PC-3 (cell line): Measurements from ENCODE around the gene UBE2F. TPM values are rescaled to one million over a fixed set of nuclear protein-coding genes. Genes with fewer than 3 reads are reported as not detected.

Experiments used
- ATAC-seq: fragments of 200-7000 bp; cut with Tn5 transposase; 2 replicates; pipeline ENCODE4 v1.9.1; 2020; ENCODE audit warnings: mild to moderate bottlenecking, moderate library complexity
- BruUV-seq: library from RNA; stranded (reverse); fragments of 400-500 nt; replicated peaks from 2 replicates; lab custom pipeline; 2021; lab: Mats Ljungman, UMichigan
- CTCF ChIA-PET: fragments of 300-600 bp; sonication (Branson Sonifier 250); formaldehyde crosslinking; loops from one replicate; lab custom pipeline; 2022; ENCODE audit warnings: antibody characterized with exemption; lab: Charles Lee
- POLR2A ChIA-PET: fragments of 300-600 bp; sonication (Branson Sonifier 250); formaldehyde crosslinking; loops from one replicate; lab custom pipeline; 2022; ENCODE audit warnings: antibody characterized with exemption; ENCODE audit not compliant: unreplicated experiment; lab: Charles Lee
- DNase-seq: peaks from one replicate; pipeline ENCODE4 v3.0.0-alpha.2; 2015
- H2AFZ ChIP-seq: fragments of 300-600 bp; sonication (generic); 2 replicates; pipeline ENCODE4 v1.6.0; 2016; ENCODE audit warnings: antibody characterized with exemption, low read length
- H3F3A ChIP-seq: fragments of 300-600 bp; sonication (generic); one replicate; pipeline ENCODE4 v1.6.0; 2017; ENCODE audit warnings: antibody characterized with exemption, low read length, control low read depth, mild to moderate bottlenecking; ENCODE audit not compliant: unreplicated experiment
- H3K27ac ChIP-seq: fragments of 300-600 bp; sonication (generic); 2 replicates; pipeline ENCODE4 v1.5.1; 2016; ENCODE audit warnings: mild to moderate bottlenecking, low read length
- H3K27me3 ChIP-seq: fragments of 300-600 bp; sonication (generic); 2 replicates; pipeline ENCODE4 v1.6.1; 2016; ENCODE audit warnings: low read length, mixed read lengths
- H3K36me3 ChIP-seq: fragments of 300-600 bp; sonication (generic); 2 replicates; pipeline ENCODE4 v1.6.1; 2016; ENCODE audit warnings: low read depth, mixed run types, low read length, mixed read lengths
- H3K4me1 ChIP-seq: fragments of 300-600 bp; sonication (generic); 2 replicates; pipeline ENCODE4 v1.5.1; 2016; ENCODE audit warnings: low read length; ENCODE audit not compliant: insufficient read depth
- H3K4me2 ChIP-seq: fragments of 300-600 bp; sonication (generic); 2 replicates; pipeline ENCODE4 v1.6.0; 2016; ENCODE audit warnings: low read length
- H3K4me3 ChIP-seq: fragments of 300-600 bp; sonication (generic); 2 replicates; pipeline ENCODE4 v1.5.1; 2016; ENCODE audit warnings: mild to moderate bottlenecking, low read length, mixed read lengths
- H3K79me2 ChIP-seq: fragments of 300-600 bp; sonication (generic); 2 replicates; pipeline ENCODE4 v1.6.1; 2017; ENCODE audit warnings: low read length, mixed read lengths
- H3K9ac ChIP-seq: fragments of 300-600 bp; sonication (generic); 2 replicates; pipeline ENCODE4 v1.6.0; 2016; ENCODE audit warnings: mild to moderate bottlenecking, low read length
- H3K9me2 ChIP-seq: fragments of 300-600 bp; sonication (generic); replicated peaks from 2 replicates; pipeline ENCODE4 v1.6.1; 2016; ENCODE audit warnings: mixed run types, low read length, mixed read lengths
- H3K9me3 ChIP-seq: fragments of 300-600 bp; sonication (generic); 2 replicates; pipeline ENCODE4 v1.6.1; 2016; ENCODE audit warnings: low read length, mixed read lengths
- H4K20me1 ChIP-seq: fragments of 300-600 bp; sonication (generic); 2 replicates; pipeline ENCODE4 v1.6.1; 2016; ENCODE audit warnings: low read length, mixed read lengths
- EZH2 ChIP-seq: fragments of 300-600 bp; sonication (generic); IDR thresholded peaks from one replicate; pipeline ENCODE4 v1.6.1; 2017; ENCODE audit warnings: antibody characterized with exemption, mild to moderate bottlenecking, low read length; ENCODE audit not compliant: unreplicated experiment
- EZH2phosphoT487 ChIP-seq: fragments of 300-600 bp; sonication (generic); IDR thresholded peaks from 2 replicates; pipeline ENCODE4 v1.6.1; 2018; ENCODE audit warnings: mild to moderate bottlenecking, antibody characterized with exemption, low read length, borderline replicate concordance
- intact Hi-C: fragments of 100-400 bp; cut with micrococcal nuclease; formaldehyde crosslinking; loops from 2 replicates; pipeline ENCODE4 v1.9.0; 2023
- total RNA-seq: library from RNA; depleted of rRNA; stranded (reverse); fragments of >200 nt; gene quantifications from 2 replicates; pipeline ENCODE4 v1.2.3, GENCODE V29; 2014
- TF ChIP-seq, protein P1 (sequence below): fragments of 300-600 bp; sonication (generic); conservative IDR thresholded peaks from 2 replicates; pipeline ENCODE4 v1.5.1; 2017; ENCODE audit warnings: antibody characterized with exemption, low read depth, mild to moderate bottlenecking, low read length

UBE2F gene
- total RNA-seq, 1 experiment from 2014 or later, result 57.8 TPM

DNA sequence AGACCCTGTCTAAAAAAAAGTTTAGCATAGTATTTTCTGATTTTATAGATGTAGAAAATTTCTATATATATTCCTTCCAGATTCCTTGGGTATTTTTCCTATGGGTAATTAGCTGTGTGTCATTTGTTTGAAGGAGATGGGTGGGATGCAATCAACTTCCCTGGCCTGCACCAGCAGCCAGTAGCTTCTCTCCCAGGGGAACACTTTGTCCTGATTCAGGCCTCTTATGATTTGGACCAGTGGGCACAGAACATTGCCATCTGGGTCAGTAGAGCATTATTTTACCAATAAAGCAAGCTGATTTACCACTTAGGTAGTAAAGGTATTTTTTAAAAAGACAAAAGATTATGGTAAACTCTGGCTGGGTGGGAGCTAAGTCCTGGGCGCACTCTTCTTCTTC is 26.9 kb downstream of the UBE2F start:
- Histone ChIP-seq H3K9me2 (no peaks in the 10 kb centered on the region), H3F3A (no peaks in the 10 kb centered on the region), H3K4me2 (no peak overlapping the region), H3K9me3 (no peaks in the 10 kb centered on the region), H3K9ac (no peak overlapping the region), H3K27me3 (no peaks in the 10 kb centered on the region), H3K4me3 (no peak overlapping the region), H3K36me3 (peaks cover 28% of the 10 kb centered on the region), H3K27ac (no peak overlapping the region), H3K4me1 (no peaks in the 10 kb centered on the region), H4K20me1 (no peaks in the 10 kb centered on the region), H3K79me2 (no peaks in the 10 kb centered on the region), H2AFZ (no peak overlapping the region)
- ChIA-PET POLR2A (no interaction called here), CTCF (no interaction called here)
- TF ChIP-seq EZH2 (no peak), EZH2phosphoT487 (no peak)
- TF ChIP-seq, protein P1, sequence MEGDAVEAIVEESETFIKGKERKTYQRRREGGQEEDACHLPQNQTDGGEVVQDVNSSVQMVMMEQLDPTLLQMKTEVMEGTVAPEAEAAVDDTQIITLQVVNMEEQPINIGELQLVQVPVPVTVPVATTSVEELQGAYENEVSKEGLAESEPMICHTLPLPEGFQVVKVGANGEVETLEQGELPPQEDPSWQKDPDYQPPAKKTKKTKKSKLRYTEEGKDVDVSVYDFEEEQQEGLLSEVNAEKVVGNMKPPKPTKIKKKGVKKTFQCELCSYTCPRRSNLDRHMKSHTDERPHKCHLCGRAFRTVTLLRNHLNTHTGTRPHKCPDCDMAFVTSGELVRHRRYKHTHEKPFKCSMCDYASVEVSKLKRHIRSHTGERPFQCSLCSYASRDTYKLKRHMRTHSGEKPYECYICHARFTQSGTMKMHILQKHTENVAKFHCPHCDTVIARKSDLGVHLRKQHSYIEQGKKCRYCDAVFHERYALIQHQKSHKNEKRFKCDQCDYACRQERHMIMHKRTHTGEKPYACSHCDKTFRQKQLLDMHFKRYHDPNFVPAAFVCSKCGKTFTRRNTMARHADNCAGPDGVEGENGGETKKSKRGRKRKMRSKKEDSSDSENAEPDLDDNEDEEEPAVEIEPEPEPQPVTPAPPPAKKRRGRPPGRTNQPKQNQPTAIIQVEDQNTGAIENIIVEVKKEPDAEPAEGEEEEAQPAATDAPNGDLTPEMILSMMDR, result no peak
- intact Hi-C loops, result no loop called here
- BruUV-seq, result no TSS peak
- DNase-seq (no peak), ATAC-seq (no peak)

DNA sequence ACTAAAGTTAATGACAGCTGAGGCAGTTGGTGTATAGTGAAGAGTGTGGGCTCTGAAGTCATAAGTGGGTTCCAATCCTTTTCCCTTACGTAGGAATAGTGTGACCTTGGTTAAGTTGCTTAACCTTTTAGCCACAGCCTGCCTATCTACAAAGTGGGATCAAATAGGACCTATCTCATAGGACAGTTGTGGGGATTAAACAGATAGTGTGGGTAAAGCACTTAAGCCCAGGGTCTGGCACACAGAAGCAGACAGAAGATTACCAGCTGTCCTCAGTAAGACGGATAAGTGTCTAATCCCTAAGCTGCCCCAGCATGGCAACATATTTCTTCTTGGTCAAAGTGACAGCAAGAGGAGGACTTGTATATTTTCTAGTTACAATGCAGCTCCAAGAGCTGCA is 28.2 kb downstream of the UBE2F start:
- intact Hi-C loops, result no loop called here
- Histone ChIP-seq H3K27me3 (no peaks in the 10 kb centered on the region), H2AFZ (no peak overlapping the region), H3F3A (no peaks in the 10 kb centered on the region), H3K4me3 (no peak overlapping the region), H3K36me3 (peaks cover 28% of the 10 kb centered on the region), H3K9me3 (no peaks in the 10 kb centered on the region), H3K4me1 (no peaks in the 10 kb centered on the region), H3K27ac (no peak overlapping the region), H3K4me2 (no peak overlapping the region), H3K79me2 (no peaks in the 10 kb centered on the region), H3K9me2 (no peaks in the 10 kb centered on the region), H3K9ac (no peak overlapping the region), H4K20me1 (no peaks in the 10 kb centered on the region)
- DNase-seq, result no peak
- TF ChIP-seq, protein P1, result no peak
- TF ChIP-seq EZH2 (no peak), EZH2phosphoT487 (no peak)
- ChIA-PET CTCF (no interaction called here), POLR2A (interaction anchor here (0.7 kb wide), 1 partner anchor 129 kb away, joined by 6 read pairs; no protein-coding TSS in a partner anchor)
- BruUV-seq, result no TSS peak
- ATAC-seq, result no peak

DNA sequence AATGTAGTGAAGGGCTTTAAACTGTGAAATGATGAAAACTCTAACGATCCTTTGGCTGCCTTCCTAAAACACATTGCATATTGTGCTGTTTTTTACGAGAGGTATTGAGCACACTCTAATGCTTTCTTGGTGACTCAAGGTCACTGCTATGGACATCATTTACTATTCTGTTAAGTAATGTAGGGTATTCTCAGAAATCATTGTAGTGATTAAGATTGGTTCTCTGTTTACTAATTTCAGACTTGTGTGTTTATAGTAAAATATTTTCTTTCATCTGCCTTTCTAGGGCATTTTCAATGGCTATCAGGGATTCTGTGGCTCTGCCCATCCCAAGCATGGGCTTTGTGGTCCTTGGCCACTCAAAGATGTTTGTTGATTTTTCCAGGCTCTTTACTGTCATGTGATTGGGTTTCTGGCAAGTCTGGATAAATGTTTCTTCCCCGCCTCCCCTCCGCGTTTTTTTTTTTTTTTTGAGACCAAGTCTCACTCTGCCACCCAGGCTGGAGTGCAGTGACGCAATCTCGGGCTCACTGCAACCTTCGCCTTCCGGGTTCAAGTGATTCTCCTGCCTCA is 29.3 kb downstream of the UBE2F start:
- Histone ChIP-seq H3K9ac (no peak overlapping the region), H3K4me2 (no peak overlapping the region), H2AFZ (no peak overlapping the region), H3K9me2 (no peaks in the 10 kb centered on the region), H3K36me3 (peaks cover 33% of the 10 kb centered on the region), H3F3A (no peaks in the 10 kb centered on the region), H3K27me3 (no peaks in the 10 kb centered on the region), H3K4me1 (no peaks in the 10 kb centered on the region), H3K9me3 (no peaks in the 10 kb centered on the region), H3K79me2 (no peaks in the 10 kb centered on the region), H4K20me1 (no peaks in the 10 kb centered on the region), H3K4me3 (no peak overlapping the region), H3K27ac (no peak overlapping the region)
- ATAC-seq, result peak; percentile 88
- DNase-seq, result peak; percentile 39
- ChIA-PET CTCF (interaction anchor here (0.6 kb wide), 1 partner anchor 1219 kb away, joined by 4 read pairs; no protein-coding TSS in a partner anchor), POLR2A (no interaction called here)
- TF ChIP-seq EZH2phosphoT487 (no peak), EZH2 (no peak)
- TF ChIP-seq, protein P1, result no peak
- intact Hi-C loops, result no loop called here
- no TSS peak for BruUV-seq
